ENCODE data around the gene POLR3GL. TPM values are rescaled to one million over a fixed set of nuclear protein-coding genes. Genes with fewer than 3 reads are reported as not detected.
"Not testable (repeated sequence)": the region's sequence is repeated elsewhere in the genome, so short reads cannot be mapped to it uniquely, and the experiment has no call there.

Gene POLR3GL
- total RNA-seq, 2 experiments from 2014 or later: 32.6 to 34.9 TPM

DNA sequence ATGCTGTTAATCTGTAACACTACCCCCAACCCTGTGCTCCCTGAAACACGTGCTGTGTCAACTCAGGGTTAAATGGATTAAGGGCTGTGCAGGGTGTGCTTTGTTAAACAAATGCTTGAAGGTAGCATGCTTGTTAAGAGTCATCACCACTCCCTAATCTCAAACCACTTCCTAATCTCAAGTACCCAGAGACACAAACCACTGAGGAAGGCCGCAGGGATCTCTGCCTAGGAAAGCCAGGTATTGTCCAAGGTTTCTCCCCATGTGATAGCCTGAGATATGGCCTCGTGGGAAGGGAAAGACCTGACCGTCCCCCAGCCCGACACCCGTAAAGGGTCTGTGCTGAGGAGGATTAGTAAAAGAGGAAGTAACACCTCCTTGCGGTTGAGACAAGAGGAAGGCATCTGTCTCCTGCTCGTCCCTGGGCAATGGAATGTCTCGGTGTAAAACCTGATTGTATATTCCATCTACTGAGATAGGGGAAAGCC lies 31.9 kb upstream of the POLR3GL start:
- not testable (repeated sequence) for H3K27me3 Mint-ChIP-seq; H3K9me3 Mint-ChIP-seq; ATAC-seq (ENCODE audit: low read depth)
- H3K4me3 Mint-ChIP-seq: peak overlapping the region; percentile 57
- peaks cover 18% of the 10 kb centered on the region for H3K36me3 Mint-ChIP-seq
- peak overlapping the region; percentile 85 for H3K27ac Mint-ChIP-seq
- POLR2A ChIA-PET: interaction anchor here (1.8 to 2.8 kb wide), 3 partner anchors 14 to 74 kb away, joined by 6 to 15 read pairs (median 10); partner anchors contain the start of genes LIX1L, PEX11B and PIAS3
- peaks cover 15% of the 10 kb centered on the region for H3K4me1 Mint-ChIP-seq
- peak; percentile 38 for DNase-seq

DNA sequence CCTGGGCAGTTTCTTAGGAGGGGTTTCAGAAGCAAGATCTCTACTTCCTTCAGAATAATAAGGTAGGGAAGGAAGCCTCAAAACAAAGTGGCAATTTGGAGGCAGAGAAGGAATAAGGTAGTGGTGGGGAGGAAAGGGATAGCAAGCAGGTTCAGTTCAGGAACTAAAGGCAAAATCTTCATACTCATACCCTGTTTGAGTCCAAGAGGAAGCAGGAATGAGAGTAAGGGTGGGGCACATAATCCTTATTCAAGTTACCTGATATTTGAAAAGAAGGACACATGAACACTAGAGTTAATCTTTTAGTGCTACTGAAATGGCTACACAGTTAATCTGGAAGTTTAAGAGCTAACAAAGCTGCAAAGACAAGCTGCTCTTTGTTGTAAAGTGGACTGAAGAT lies 28.8 kb upstream of the POLR3GL start:
- Mint-ChIP-seq H3K4me3 (no peak overlapping the region), H3K27me3 (no peaks in the 10 kb centered on the region), H3K4me1 (peaks cover 12% of the 10 kb centered on the region), H3K27ac (peak overlapping the region; percentile 39), H3K36me3 (peaks cover 22% of the 10 kb centered on the region), H3K9me3 (no peaks in the 10 kb centered on the region)
- DNase-seq: no peak
- no peak for ATAC-seq (ENCODE audit: low read depth)
- POLR2A ChIA-PET: interaction anchor here (2.1 kb wide), 1 partner anchor 8 kb away, joined by 5 read pairs; the partner anchor contains the start of gene RBM8A

DNA sequence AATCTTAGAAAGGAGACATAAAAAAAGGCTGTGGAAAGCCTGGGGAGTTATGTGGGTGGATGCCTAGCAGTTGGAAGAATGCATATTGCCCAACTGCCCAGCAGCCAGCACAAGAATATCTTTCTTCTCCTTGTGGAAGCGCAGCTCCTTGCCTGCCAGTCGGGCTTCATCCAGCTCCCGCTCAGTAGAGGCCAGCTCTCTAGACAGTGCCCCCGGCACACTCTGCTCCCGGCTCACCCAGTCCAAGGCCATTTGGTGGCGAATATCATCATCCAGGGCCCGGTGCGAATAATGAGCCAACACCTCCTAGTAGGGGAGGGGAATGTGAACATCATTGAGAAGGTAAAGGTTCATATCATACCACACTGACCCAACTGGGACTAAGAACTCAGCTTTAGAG lies 28.2 kb upstream of the POLR3GL start:
- POLR2A ChIA-PET: interaction anchor here (2.1 kb wide), 1 partner anchor 9 kb away, joined by 5 read pairs; the partner anchor contains the start of gene RBM8A
- no peaks in the 10 kb centered on the region for H3K9me3 Mint-ChIP-seq
- DNase-seq (no peak), ATAC-seq (ENCODE audit: low read depth) (no peak)
- no peaks in the 10 kb centered on the region for H3K27me3 Mint-ChIP-seq
- peaks cover 24% of the 10 kb centered on the region for H3K36me3 Mint-ChIP-seq
- peaks cover 12% of the 10 kb centered on the region for H3K4me1 Mint-ChIP-seq
- no peak overlapping the region for H3K27ac Mint-ChIP-seq
- H3K4me3 Mint-ChIP-seq: no peak overlapping the region

DNA sequence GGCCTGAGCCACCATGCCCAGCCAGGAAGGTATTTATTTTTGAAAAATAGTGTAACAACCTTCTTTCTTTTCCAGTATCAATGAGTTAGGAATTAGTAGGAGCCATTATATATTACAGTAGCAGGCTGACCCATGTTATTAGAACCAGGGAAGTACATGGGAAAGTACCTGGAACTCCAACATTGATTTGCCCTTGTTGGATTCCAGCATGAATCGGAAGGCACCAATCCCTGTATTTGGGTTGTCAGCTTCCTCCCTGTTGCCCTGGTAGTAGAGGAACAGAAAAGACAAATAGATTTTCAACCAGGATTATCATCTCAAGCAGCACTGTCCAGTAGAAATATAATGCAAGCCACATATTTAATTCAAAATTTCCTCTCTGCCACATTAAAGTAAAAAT lies 27.1 kb upstream of the POLR3GL start:
- DNase-seq (no peak), ATAC-seq (ENCODE audit: low read depth) (no peak)
- Mint-ChIP-seq H3K4me3 (no peak overlapping the region), H3K4me1 (peaks cover 8% of the 10 kb centered on the region), H3K27me3 (no peaks in the 10 kb centered on the region), H3K9me3 (no peaks in the 10 kb centered on the region), H3K27ac (no peak overlapping the region), H3K36me3 (peaks cover 29% of the 10 kb centered on the region)
- POLR2A ChIA-PET: interaction anchor here (0.7 kb wide), 1 partner anchor 61 kb away, joined by 3 read pairs; no protein-coding TSS in a partner anchor

DNA sequence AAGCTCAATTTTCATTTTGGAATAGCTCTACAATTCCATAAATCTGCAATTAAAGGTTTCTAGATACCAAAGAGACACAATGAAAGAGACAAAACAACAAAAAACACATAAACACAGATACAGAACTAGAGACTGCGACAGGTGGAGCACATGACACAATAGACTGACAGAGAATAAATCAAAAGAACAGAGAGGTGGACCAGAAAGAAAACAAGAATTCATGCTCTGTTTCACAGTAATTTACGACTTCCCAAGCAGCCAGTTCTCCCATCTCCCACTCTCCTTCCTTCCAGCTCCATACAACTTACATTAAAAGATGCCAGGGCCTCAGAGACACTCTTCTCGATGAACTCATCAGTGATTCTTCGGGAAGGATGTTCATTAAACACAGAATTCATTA lies 22.1 kb upstream of the POLR3GL start:
- DNase-seq (no peak), ATAC-seq (ENCODE audit: low read depth) (no peak)
- no peaks in the 10 kb centered on the region for H3K27me3 Mint-ChIP-seq
- H3K4me1 Mint-ChIP-seq: peaks cover 2% of the 10 kb centered on the region
- no peak overlapping the region for H3K27ac Mint-ChIP-seq
- POLR2A ChIA-PET: interaction anchor here (0.8 kb wide), 1 partner anchor 14 kb away, joined by 3 read pairs; no protein-coding TSS in a partner anchor
- peaks cover 21% of the 10 kb centered on the region for H3K36me3 Mint-ChIP-seq
- no peak overlapping the region for H3K4me3 Mint-ChIP-seq
- H3K9me3 Mint-ChIP-seq: no peaks in the 10 kb centered on the region

DNA sequence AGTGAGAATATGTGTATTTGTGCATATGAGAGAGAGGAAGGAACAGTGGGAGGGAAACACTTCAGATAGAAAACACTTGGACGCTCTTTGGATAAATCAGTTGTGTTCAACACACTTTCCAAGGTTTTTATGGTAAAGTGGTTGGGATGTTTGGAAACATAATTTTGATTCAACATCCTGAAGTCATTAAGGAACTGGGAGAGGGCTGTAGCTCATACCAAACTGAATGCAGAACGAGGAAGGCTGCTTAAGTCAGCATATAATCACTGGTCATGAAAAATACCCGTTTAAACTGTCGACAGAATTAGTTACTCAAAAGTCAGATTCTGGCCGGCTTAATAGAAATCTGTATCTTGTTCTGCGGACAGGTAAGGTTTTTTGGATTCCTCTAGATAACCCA lies 21.6 kb upstream of the POLR3GL start:
- Mint-ChIP-seq H3K4me1 (peaks cover 2% of the 10 kb centered on the region), H3K36me3 (peaks cover 21% of the 10 kb centered on the region), H3K9me3 (no peaks in the 10 kb centered on the region), H3K4me3 (no peak overlapping the region), H3K27ac (no peak overlapping the region), H3K27me3 (no peaks in the 10 kb centered on the region)
- no peak for ATAC-seq (ENCODE audit: low read depth)
- POLR2A ChIA-PET: interaction anchor here (0.8 to 1.4 kb wide), 3 partner anchors 15 to 83 kb away, joined by 3 to 4 read pairs (median 3); partner anchors contain the start of gene LIX1L
- DNase-seq: no peak

DNA sequence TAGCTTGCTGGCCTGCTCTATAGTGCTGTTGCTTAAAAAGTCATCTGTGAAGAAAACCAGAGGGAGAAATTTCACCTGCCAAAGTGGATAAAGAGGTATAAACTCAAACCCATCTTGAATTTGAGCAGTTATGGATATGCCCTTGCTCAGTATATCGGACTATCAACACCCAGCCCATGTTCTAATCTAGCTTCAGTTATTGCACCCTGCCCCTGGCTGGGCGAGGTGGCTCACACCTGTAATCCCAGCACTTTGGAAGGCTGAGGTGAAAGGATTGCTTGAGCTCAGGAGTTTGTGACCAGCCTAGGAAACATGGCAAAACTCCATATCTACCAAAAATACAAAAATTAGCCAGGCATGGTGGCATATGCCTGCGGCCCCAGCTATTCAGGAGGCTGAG lies 20.0 kb upstream of the POLR3GL start:
- ATAC-seq (ENCODE audit: low read depth) (no peak), DNase-seq (no peak)
- no peak overlapping the region for H3K4me3 Mint-ChIP-seq
- POLR2A ChIA-PET: interaction anchor here (1.1 to 1.8 kb wide), 2 partner anchors 13 to 16 kb away, joined by 3 to 6 read pairs; partner anchors contain the start of gene LIX1L
- H3K4me1 Mint-ChIP-seq: peaks cover 5% of the 10 kb centered on the region
- H3K9me3 Mint-ChIP-seq: no peaks in the 10 kb centered on the region
- peaks cover 24% of the 10 kb centered on the region for H3K36me3 Mint-ChIP-seq
- no peaks in the 10 kb centered on the region for H3K27me3 Mint-ChIP-seq
- H3K27ac Mint-ChIP-seq: no peak overlapping the region

DNA sequence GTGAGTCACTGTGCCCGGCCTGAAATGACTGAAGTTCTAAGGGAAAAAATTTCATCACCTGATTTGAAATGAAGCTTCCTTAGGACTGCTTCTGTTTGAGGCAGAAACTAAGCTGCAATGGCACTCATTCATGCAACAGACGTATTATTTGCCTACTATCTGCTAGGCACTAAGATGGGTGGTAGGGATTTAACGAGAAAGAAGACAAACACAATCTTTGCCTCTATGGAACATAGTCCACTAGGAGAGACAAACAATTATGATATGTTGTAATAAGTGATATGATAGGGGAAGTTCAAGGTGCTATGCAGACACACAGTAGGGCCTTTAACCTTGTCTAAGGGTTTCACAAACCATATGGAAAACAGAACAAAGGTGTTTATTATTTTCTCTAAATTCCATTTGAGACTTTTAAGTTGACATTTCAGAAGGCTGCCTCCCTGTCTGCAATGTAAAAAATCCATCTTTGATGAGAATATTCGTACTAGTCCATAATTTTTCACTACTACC lies 18.0 kb upstream of the POLR3GL start:
- Mint-ChIP-seq H3K36me3 (peaks cover 17% of the 10 kb centered on the region), H3K4me1 (peaks cover 18% of the 10 kb centered on the region), H3K9me3 (no peaks in the 10 kb centered on the region), H3K27ac (no peak overlapping the region), H3K4me3 (no peak overlapping the region), H3K27me3 (no peaks in the 10 kb centered on the region)
- POLR2A ChIA-PET: interaction anchor here (1.0 to 1.3 kb wide), 2 partner anchors 17 to 19 kb away, joined by 3 to 4 read pairs; partner anchors contain the start of gene RBM8A
- DNase-seq (no peak), ATAC-seq (ENCODE audit: low read depth) (no peak)

DNA sequence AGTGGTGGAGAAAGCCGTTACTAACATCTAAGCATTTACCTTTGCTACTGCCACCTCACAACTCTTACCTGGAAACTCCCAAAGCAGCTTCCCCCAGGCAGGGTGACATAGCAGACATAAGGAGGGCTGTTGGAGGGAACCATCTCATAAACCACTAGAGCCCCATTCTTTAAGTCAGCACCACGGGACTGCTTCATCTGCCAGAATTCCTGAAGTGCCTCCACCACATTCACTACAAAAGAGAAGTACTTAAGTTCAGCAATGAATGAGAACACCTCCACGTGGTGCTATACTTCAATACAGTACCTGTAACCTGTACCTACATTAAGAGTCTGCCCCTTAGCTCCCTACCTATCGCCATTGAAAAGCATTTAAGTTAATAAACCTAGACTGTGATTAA lies 16.9 kb upstream of the POLR3GL start:
- Mint-ChIP-seq H3K36me3 (peaks cover 20% of the 10 kb centered on the region), H3K4me1 (peaks cover 27% of the 10 kb centered on the region), H3K27ac (no peak overlapping the region), H3K9me3 (no peaks in the 10 kb centered on the region), H3K27me3 (no peaks in the 10 kb centered on the region), H3K4me3 (no peak overlapping the region)
- no peak for DNase-seq
- ATAC-seq (ENCODE audit: low read depth): no peak
- POLR2A ChIA-PET: no interaction called here

DNA sequence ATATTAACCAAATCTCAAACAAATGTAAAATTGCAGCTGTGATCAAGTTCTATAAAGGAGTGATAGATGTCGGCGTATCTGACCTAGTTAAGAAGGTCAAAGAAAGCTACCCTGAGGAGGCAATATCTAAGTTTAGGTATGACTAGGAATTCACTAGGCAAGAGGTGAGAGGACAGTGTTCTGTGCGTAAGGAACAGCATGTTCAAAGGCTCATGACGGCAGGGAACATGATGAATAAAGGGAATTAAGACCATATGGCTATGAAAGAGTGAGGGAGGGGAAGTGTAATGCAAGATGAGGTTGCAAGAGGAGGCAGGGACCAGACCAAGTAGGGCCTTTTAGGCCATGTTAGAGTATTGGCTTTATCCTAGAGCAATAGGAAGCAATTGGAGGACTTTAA lies 15.3 kb upstream of the POLR3GL start:
- no peaks in the 10 kb centered on the region for H3K27me3 Mint-ChIP-seq
- H3K9me3 Mint-ChIP-seq: no peaks in the 10 kb centered on the region
- no peak overlapping the region for H3K27ac Mint-ChIP-seq
- POLR2A ChIA-PET: interaction anchor here (1.3 kb wide), 1 partner anchor 22 kb away, joined by 5 read pairs; the partner anchor contains the start of gene RBM8A
- H3K4me1 Mint-ChIP-seq: peaks cover 31% of the 10 kb centered on the region
- DNase-seq: no peak
- peaks cover 24% of the 10 kb centered on the region for H3K36me3 Mint-ChIP-seq
- no peak for ATAC-seq (ENCODE audit: low read depth)
- H3K4me3 Mint-ChIP-seq: no peak overlapping the region

DNA sequence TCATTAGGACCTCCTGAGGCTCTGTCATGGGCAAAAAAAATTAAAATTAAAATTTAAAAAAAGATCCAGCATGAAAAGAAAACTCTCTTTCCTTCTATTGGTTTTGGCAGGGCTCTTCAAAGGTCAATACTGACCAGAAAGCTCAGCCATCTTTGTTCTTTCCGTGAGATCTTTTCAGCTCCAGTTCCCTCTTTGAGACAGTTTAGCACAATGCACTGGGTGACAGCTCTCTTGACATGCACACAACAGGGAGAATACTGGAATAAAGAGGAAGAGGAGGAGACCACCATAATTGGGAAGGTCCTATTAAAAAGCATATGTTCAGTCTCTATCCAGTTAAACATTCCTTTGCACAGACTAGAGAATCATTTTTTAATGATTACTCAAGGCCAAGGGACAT lies 13.0 kb upstream of the POLR3GL start:
- Mint-ChIP-seq H3K9me3 (no peaks in the 10 kb centered on the region), H3K27ac (no peak overlapping the region), H3K27me3 (no peaks in the 10 kb centered on the region), H3K4me1 (peaks cover 50% of the 10 kb centered on the region), H3K36me3 (peaks cover 29% of the 10 kb centered on the region), H3K4me3 (no peak overlapping the region)
- POLR2A ChIA-PET: no interaction called here
- ATAC-seq (ENCODE audit: low read depth) (no peak), DNase-seq (no peak)

DNA sequence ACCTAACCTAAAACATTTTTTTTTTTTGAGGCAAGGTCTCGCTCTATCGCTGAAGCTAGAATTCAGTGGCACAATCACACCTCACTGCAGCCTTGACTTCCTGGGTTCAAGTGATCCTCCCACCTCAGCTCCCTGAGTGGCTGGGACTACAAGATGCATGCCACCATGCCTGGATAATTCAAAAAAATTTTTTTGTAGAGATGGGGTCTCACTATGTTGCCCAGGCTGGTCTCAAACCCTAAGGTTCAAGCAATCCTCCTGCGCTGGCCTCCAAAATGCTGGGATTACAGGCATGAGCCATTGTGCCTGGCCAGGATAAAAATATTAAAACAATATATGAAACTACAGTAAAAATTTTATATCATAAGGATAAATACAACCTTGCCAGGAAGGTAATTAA lies 11.6 kb upstream of the POLR3GL start:
- no peak overlapping the region for H3K27ac Mint-ChIP-seq
- H3K4me1 Mint-ChIP-seq: peaks cover 58% of the 10 kb centered on the region
- H3K36me3 Mint-ChIP-seq: peaks cover 29% of the 10 kb centered on the region
- no peaks in the 10 kb centered on the region for H3K27me3 Mint-ChIP-seq
- no peak for DNase-seq
- POLR2A ChIA-PET: interaction anchor here (1.3 kb wide), 1 partner anchor 34 kb away, joined by 3 read pairs; the partner anchor contains the start of gene PEX11B
- no peaks in the 10 kb centered on the region for H3K9me3 Mint-ChIP-seq
- ATAC-seq (ENCODE audit: low read depth): no peak
- H3K4me3 Mint-ChIP-seq: no peak overlapping the region

DNA sequence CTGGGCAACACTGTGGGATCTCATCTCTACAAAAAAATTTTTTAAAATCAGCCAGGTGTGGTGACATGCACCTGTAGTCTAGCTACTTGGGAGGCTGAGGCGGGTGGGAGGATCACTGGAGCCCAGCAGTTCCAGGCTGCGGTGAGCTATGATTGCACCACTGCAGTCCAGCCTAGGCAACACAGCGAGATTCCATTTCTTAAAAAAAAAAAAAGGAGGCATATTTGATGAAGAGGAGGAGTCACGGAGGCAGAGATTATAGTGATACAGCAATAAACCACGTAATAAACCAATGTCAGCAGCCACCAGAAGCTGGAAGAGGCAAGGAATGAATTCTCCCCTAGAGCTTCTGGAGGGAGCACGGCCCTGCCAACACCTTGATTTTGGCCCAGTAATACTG lies 10.6 kb upstream of the POLR3GL start:
- H3K27me3 Mint-ChIP-seq: no peaks in the 10 kb centered on the region
- H3K4me1 Mint-ChIP-seq: peaks cover 67% of the 10 kb centered on the region
- DNase-seq (no peak), ATAC-seq (ENCODE audit: low read depth) (no peak)
- H3K27ac Mint-ChIP-seq: no peak overlapping the region
- peaks cover 29% of the 10 kb centered on the region for H3K36me3 Mint-ChIP-seq
- H3K4me3 Mint-ChIP-seq: no peak overlapping the region
- POLR2A ChIA-PET: interaction anchor here (1.3 to 2.1 kb wide), 2 partner anchors 11 to 35 kb away, joined by 3 to 8 read pairs; partner anchors contain the start of genes ANKRD34A, PEX11B and POLR3GL
- no peaks in the 10 kb centered on the region for H3K9me3 Mint-ChIP-seq

DNA sequence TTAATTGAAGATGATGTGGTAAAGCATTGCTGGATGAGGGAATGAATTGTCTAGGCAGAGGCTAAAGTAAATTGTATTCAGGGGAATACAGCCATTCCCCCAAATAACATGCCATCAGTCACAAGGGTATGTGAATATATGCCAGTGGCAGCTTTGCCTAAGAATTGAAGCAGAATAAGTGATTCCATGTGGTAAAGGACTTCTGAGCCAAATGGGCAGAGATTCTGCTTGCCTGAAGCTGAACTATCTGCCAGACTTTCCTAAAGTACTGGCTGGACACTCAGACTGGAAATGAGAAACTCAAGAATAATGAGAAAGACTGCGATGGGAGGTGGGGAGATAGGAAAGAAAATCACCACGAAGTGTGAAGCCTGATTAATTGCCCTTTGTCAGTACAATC lies 9.1 kb upstream of the POLR3GL start:
- peaks cover 22% of the 10 kb centered on the region for H3K36me3 Mint-ChIP-seq
- POLR2A ChIA-PET: interaction anchor here (2.1 to 4.3 kb wide), 2 partner anchors 9 to 28 kb away, joined by 8 to 61 read pairs; partner anchors contain the start of genes ANKRD34A, POLR3GL and RBM8A

More for the DNA sequence above, 9.1 kb upstream of the POLR3GL start:
- Mint-ChIP-seq H3K27ac (no peak overlapping the region), H3K27me3 (no peaks in the 10 kb centered on the region), H3K4me1 (peaks cover 71% of the 10 kb centered on the region), H3K9me3 (no peaks in the 10 kb centered on the region), H3K4me3 (peak overlapping the region; percentile 99)
- ATAC-seq (ENCODE audit: low read depth): no peak
- no peak for DNase-seq

Data from activated naive CD8-positive, alpha-beta T cell treated with anti-CD3 and anti-CD28 coated beads, Interleukin-2, amount 10 ng/mL, durations not matched to agents 7 days and 5 days (primary cell).